Dermis microvascular lymphatic vessel endothelial cell (primary cell): Measurements from ENCODE around the gene ITPK1. TPM values are rescaled to one million over a fixed set of nuclear protein-coding genes. Genes with fewer than 3 reads are reported as not detected.

ENCODE experiments used
- DNase-seq, 2 donors: peaks; one replicate each; pipeline versions ENCODE4 v3.0.0 to v3.0.0-alpha.2; 2010; ENCODE audit warnings: low read depth in 2 of 2
- total RNA-seq: library from RNA; depleted of rRNA; stranded (reverse); fragments of >200 nt; gene quantifications from 2 replicates; pipeline ENCODE4 v1.2.1, GENCODE V29; 2014

The ITPK1 gene
- total RNA-seq, 1 donor from 2014 or later, result 9.6 TPM

DNA sequence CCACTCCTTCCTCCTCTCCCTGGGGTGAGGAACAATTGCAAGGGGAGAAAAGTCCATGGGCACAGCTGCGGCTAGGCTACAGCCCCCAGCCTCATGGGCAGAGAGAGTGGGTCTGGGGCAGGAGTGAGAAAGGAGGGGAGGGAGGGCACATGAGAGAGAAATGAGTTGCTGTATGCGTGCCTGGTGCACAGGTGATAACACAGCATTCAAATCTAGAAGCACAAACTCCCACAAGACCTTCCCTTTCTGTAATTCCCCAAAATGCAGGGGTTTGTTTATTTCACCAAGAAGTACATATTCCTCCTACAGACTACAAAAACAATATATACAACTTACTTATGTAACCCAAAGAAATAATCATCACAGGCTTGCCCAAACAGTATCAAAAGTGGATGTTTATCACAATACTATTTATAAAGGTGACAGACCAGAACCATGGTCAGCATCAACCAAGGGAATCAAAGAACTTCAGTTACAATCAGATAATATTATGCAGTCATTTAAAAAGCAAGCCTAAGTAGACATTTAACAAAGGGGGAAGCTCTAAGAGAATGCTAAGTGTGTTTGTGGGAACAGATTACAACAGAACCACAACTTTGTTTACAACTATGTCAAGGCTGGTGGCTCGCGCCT is 54.2 kb downstream of the ITPK1 start:
- no peak for DNase-seq

GRCh38 chr14:93060841-93061240 is 54.9 kb downstream of the ITPK1 start:
- DNase-seq, result no peak

DNA sequence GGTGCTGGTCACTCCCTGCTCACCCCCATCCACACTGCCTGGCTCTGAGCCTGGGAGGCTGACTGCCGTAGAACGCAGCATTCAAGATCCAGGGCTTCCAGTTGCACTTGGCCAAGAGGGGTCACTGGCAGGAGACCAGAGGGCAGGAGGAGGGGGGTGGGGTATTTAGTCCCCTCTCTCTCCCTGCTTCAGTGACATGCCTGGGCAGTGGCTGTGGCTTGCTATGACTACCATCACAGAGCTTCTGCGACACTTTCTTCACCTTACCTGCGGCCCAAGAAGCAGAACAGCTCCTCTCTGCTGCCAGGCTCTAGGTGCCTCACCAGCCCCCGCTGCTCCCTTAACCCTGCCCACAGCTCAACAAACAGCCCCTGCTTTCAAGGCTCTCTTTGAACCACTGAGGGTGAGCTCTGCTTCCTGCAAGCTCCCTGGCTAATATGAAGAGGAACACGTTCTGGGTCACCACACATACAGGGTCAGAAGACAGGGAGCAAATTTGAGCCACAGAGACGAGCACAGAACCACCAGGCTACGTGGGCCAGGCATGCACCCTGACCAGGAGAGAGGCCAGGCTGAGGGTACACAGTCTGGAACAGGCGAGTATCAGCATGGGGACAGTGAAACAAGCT is 55.7 kb downstream of the ITPK1 start:
- DNase-seq, result no peak

- DNase-seq, result no peak
Measured at GRCh38 chr14:93059260-93059659, 56.5 kb downstream of the ITPK1 start.

- DNase-seq, result no peak
Measured at GRCh38 chr14:93057586-93058280, 58.0 kb downstream of the ITPK1 start.

DNA sequence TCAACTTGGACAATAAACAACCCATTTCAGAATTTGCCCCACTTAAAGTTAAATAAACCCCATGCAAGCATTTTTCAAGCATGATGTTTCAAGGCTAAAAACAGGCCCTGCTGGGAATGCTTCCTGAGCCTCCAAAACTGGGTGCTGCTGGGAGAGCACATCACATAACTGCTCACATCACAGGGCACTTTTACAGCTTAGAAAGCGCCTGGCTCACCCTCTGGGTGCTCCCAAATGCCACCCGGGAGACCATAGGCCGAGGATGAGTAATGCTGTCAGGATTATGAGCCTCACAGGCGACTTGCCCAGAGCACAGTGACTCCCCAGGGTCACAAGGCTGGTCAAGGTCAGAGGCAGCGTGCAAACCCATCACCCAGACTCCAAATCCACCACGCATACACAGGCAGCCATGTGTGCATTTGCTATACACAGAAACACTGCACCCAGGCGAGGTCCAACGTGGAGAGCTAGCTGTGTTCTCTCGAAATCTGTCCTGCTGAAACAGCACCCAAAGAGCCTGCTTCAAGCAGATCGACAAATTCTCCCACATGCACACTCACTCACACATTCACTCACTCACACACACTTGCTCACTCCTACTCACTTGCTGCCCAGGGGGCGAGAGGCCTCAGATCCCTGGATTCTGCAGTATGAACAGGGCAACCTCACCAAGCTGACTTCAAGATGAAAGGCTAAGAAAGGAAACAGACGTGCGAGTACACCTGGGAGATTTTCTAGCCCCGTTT is 58.7 kb downstream of the ITPK1 start:
- no peak for DNase-seq

- peak in 1 of 2 donors; percentile 14 for DNase-seq
Measured at GRCh38 chr14:93056166-93056839, 59.4 kb downstream of the ITPK1 start.

DNA sequence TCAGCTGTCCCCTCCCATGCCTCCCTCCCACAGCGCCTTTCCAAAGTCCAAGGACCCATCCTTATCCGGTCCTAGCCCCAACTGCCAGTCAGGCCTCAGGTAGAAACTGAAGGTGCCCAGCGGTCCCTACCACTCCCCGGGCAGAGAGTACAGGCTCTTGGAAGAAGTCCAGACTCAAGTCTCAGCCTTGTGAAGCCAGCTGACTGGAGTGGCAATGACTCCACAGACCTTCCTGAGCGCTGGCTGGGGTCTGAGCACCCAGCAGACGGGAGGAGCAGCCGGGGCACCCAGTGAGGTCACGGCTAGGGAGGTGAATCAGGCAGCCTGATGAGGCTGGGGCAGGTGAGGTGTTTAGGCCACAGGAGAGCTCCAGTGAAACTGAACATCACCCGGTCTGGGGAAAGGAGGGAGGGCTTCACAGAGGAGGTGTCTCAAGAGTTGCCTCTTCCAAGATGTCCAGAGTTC is 60.0 kb downstream of the ITPK1 start:
- no peak for DNase-seq

GRCh38 chr14:93054876-93055275 is 60.8 kb downstream of the ITPK1 start:
- DNase-seq, result no peak

- DNase-seq, result no peak
Measured at GRCh38 chr14:93054006-93054405, 61.7 kb downstream of the ITPK1 start.

- no peak for DNase-seq
Measured at GRCh38 chr14:93051600-93052546, 63.9 kb downstream of the ITPK1 start.

DNA sequence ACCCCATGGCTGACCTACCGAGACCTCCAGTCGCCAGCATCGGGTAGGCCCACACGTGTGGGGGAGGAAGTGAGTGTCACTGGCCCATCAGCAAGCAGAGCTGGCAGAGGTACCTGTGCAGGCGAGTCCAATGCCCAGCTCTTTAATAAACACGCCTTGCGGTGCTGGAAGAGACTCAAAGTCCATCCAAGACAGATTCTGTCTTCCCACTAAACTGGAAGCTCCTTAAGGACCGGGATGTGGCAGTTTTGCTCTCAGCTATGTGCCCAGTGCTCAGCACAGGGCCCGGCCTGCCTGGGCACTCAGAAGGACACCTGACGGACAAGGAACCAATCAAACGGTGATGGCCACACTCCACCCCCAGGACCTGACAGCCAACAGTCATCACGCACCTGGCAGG is 65.0 kb downstream of the ITPK1 start:
- DNase-seq, result no peak

- DNase-seq, result peak in 1 of 2 donors; percentile 66
Measured at GRCh38 chr14:93049867-93050331, 65.8 kb downstream of the ITPK1 start.

- peak in 1 of 2 donors; percentile 53 for DNase-seq
Measured at GRCh38 chr14:93049315-93049714, 66.4 kb downstream of the ITPK1 start.

DNA sequence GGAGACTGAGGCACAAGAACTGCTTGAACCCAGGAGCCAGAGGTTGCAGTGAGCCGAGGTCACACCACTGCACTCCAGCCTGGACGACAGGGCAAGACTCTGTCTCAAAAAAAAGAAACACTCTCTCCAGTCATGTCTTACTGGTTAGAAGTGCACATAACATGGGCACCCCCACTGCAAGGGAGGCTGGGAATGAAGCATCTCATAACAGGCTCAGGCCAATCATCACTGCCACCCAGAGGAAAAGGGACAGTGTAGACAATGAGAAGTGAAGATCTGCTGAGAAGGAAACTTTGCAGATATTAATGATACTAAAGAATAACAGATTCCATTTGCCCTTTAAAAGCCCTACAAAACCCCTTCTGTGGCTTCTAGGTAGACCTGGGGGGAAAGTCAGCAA is 66.9 kb downstream of the ITPK1 start:
- DNase-seq, result no peak

DNA sequence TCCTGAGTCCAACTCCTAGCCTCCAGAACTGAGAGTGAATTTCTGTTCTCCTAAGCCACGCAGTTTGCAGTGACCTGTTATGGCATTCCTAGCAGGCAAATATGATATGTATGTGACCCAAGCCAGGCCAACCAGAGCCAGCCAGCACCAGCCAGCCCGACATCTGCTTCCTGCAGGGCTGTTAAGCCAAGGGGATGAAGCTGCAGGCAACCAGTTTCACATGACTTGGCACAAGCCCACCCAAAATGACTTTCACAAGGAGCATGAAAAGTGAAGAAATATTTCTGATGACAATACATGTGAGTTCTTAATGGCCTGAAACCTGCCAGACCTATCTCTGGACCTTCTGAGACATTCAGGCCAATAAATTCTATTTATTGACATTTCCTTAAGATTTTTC is 68.1 kb downstream of the ITPK1 start:
- peak in 1 of 2 donors; percentile 20 for DNase-seq

- no peak for DNase-seq
Measured at GRCh38 chr14:93047157-93047556, 68.6 kb downstream of the ITPK1 start.

GRCh38 chr14:93046705-93047050 is 69.0 kb downstream of the ITPK1 start:
- DNase-seq, result no peak

DNA sequence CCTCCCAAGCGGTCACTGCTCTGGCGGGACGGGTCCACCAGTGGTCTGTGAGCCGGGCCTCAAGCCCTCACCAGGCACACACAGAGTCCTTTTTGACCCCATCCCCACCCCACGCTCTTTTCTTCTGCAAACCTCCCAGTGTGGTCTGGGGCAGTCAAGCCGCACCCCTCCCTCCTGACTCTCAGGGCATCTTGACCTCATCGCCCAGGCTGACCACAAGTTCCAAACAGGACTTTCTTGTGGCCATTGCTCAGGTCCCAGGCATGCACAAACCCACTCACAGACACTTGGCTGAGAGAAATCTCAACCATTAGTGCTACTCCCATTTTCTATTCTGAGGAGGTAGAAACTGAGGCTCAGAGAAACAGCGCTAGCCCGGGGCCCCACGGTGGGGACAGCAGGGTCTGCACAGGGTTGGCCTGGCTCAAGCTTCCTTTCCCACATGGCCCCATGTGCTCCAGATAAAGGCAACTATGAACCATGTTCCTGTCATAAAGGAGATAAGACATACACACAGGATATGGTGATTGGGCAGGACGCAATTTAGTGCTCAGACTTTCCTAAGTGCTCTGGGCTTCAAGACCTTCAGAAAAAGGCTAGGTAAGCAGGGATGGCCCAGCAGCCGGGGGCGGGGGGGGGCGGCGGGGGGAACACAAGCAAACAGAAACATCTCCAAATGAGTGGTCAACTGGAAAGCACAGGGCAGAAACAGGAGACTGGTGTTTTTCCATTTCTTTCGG is 69.6 kb downstream of the ITPK1 start:
- DNase-seq, result no peak
